Esophagus squamous epithelium (tissue), 4 donors: ENCODE data around the gene COL3A1.

Experiments
- POLR2A ChIP-seq, 4 donors: fragments of 450-650 bp; IDR thresholded peaks; one replicate each; pipeline ENCODE4 v1.6.1; 2017; ENCODE audit warnings: antibody characterized with exemption in 4 of 4, mild to moderate bottlenecking in 4 of 4, moderate library complexity in 3 of 4
- TF ChIP-seq, protein P1 (sequence below), 6 experiments: fragments of 450-650 bp in 4 of 6; fragments of 200-600 bp in 2 of 6; sonication (generic) in 2 of 6; IDR thresholded peaks; one replicate each; pipeline ENCODE4 v1.5.1; 2016 to 2019; ENCODE audit warnings: antibody characterized with exemption in 6 of 6, mild to moderate bottlenecking in 4 of 6, moderate library complexity in 4 of 6

DNA sequence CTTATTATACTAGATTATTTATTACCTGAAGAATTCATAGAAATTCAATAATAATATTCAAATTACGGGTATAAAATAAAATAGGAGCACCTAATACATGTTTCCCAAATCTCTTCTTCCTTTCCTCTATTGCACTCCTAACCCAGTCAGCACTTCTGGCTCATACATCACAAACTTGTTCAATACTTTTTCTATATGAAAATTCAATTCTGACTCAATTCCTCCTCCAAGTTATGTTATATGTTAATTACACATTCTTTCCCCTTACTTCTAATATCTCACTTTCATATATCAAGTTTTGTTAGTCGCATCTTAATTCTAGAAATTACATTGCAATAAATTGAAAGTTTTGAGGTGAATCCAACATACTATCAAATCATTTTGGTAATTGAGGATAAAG is 17.9 kb upstream of the COL3A1 start:
- TF ChIP-seq, protein P1, sequence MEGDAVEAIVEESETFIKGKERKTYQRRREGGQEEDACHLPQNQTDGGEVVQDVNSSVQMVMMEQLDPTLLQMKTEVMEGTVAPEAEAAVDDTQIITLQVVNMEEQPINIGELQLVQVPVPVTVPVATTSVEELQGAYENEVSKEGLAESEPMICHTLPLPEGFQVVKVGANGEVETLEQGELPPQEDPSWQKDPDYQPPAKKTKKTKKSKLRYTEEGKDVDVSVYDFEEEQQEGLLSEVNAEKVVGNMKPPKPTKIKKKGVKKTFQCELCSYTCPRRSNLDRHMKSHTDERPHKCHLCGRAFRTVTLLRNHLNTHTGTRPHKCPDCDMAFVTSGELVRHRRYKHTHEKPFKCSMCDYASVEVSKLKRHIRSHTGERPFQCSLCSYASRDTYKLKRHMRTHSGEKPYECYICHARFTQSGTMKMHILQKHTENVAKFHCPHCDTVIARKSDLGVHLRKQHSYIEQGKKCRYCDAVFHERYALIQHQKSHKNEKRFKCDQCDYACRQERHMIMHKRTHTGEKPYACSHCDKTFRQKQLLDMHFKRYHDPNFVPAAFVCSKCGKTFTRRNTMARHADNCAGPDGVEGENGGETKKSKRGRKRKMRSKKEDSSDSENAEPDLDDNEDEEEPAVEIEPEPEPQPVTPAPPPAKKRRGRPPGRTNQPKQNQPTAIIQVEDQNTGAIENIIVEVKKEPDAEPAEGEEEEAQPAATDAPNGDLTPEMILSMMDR (IDR thresholded peaks at IDR 0.05): no peak
- TF ChIP-seq POLR2A (IDR thresholded peaks at IDR 0.05): no peak
